ENCODE data around the gene AUP1.
A peak's percentile ranks its signal among the peaks of the same experiment; 100 is the strongest.
"Not testable (repeated sequence)": the region's sequence is repeated elsewhere in the genome, so short reads cannot be mapped to it uniquely, and the experiment has no call there.

The AUP1 gene

DNA sequence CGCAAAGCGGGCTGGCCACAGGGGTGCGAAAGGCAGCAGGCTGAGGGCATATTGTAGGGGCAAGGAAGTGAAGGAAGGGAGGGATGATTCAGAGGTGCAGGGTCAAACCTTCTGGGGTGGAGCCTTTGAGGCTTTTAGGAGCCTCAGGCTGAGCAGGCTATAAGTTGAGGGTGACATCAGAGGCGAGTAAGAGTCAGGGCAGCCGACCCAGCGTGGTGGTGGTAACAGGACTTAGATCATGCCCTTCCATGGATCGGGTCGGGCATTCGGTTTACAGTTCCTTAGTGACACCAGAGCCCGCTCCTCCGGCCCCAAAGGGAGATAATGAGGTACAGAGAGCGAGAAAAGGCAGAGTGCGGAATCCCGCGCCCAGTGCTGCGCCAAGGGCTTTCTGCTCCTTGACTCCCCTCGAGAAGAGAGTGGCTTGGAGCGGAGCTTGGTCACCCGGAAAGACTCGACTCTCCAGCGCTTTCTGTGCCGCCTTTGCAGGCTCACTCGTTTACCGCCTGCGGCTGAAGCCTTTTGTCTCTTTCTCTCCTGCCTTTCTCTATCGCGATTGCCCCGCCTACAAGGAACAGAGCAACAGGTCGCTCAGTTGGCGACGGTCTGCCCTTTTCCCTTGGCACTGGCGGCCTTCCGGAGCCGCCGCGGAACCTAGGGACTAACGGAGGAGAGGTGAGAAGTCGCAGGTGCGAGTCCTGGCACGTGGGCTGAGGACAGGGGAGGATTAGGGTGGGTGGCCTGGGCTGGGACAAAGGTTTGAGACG, 30.8 kb downstream of the AUP1 start:
- Histone ChIP-seq H3K9ac (ENCODE audit: low read length) (peak overlapping the region; percentile 58), H3K4me3 (ENCODE audit: low read length) (peak overlapping the region; percentile 71)

GRCh38 chr2:74497777-74498499, 31.6 kb downstream of the AUP1 start:
- Histone ChIP-seq H3K9me3 (ENCODE audit: control insufficient read depth, low read length) (no peaks in the 10 kb centered on the region), H3K9ac (ENCODE audit: low read length) (no peak overlapping the region), H3K4me3 (ENCODE audit: low read length) (peak overlapping the region; percentile 71), H3K4me1 (ENCODE audit: control insufficient read depth, insufficient read depth, low read length) (peaks cover 21% of the 10 kb centered on the region), H3K27me3 (replicated peaks; ENCODE audit: control insufficient read depth, insufficient read depth, low read length) (no peaks in the 10 kb centered on the region), H3K36me3 (ENCODE audit: control insufficient read depth, insufficient read depth, low read length, severe bottlenecking) (peaks cover 15% of the 10 kb centered on the region)
- no peak for DNase-seq (ENCODE audit: low read depth)

More for the DNA sequence above, 30.8 kb downstream of the AUP1 start:
- H3K4me1 ChIP-seq (ENCODE audit: control insufficient read depth, insufficient read depth, low read length) = peaks cover 26% of the 10 kb centered on the region
- no peaks in the 10 kb centered on the region for H3K9me3 ChIP-seq (ENCODE audit: control insufficient read depth, low read length)
- DNase-seq (ENCODE audit: low read depth) = peak; percentile 59
- peaks cover 8% of the 10 kb centered on the region for H3K36me3 ChIP-seq (ENCODE audit: control insufficient read depth, insufficient read depth, low read length, severe bottlenecking)
- H3K27me3 ChIP-seq (replicated peaks; ENCODE audit: control insufficient read depth, insufficient read depth, low read length) = no peaks in the 10 kb centered on the region

GRCh38 chr2:74496997-74497776, 32.3 kb downstream of the AUP1 start:
- Histone ChIP-seq H3K27me3 (replicated peaks; ENCODE audit: control insufficient read depth, insufficient read depth, low read length) (no peaks in the 10 kb centered on the region), H3K9ac (ENCODE audit: low read length) (no peak overlapping the region), H3K9me3 (ENCODE audit: control insufficient read depth, low read length) (no peaks in the 10 kb centered on the region), H3K4me3 (ENCODE audit: low read length) (peak overlapping the region; percentile 71), H3K4me1 (ENCODE audit: control insufficient read depth, insufficient read depth, low read length) (peaks cover 18% of the 10 kb centered on the region), H3K36me3 (ENCODE audit: control insufficient read depth, insufficient read depth, low read length, severe bottlenecking) (peaks cover 23% of the 10 kb centered on the region)
- no peak for DNase-seq (ENCODE audit: low read depth)

- peaks cover 18% of the 10 kb centered on the region for H3K4me1 ChIP-seq (ENCODE audit: control insufficient read depth, insufficient read depth, low read length)
- no peak overlapping the region for H3K9ac ChIP-seq (ENCODE audit: low read length)
- H3K36me3 ChIP-seq (ENCODE audit: control insufficient read depth, insufficient read depth, low read length, severe bottlenecking) = peaks cover 40% of the 10 kb centered on the region
- H3K4me3 ChIP-seq (ENCODE audit: low read length) = no peak overlapping the region
- no peaks in the 10 kb centered on the region for H3K27me3 ChIP-seq (replicated peaks; ENCODE audit: control insufficient read depth, insufficient read depth, low read length)
- DNase-seq (ENCODE audit: low read depth) = no peak
- no peaks in the 10 kb centered on the region for H3K9me3 ChIP-seq (ENCODE audit: control insufficient read depth, low read length)
These were observed 34.1 kb downstream of the AUP1 start for GRCh38 chr2:74495440-74495839.

- peaks cover 11% of the 10 kb centered on the region for H3K4me1 ChIP-seq (ENCODE audit: control insufficient read depth, insufficient read depth, low read length)
- DNase-seq (ENCODE audit: low read depth) = no peak
- H3K9me3 ChIP-seq (ENCODE audit: control insufficient read depth, low read length) = no peaks in the 10 kb centered on the region
- no peaks in the 10 kb centered on the region for H3K27me3 ChIP-seq (replicated peaks; ENCODE audit: control insufficient read depth, insufficient read depth, low read length)
- H3K4me3 ChIP-seq (ENCODE audit: low read length) = no peak overlapping the region
- H3K36me3 ChIP-seq (ENCODE audit: control insufficient read depth, insufficient read depth, low read length, severe bottlenecking) = peaks cover 46% of the 10 kb centered on the region
- no peak overlapping the region for H3K9ac ChIP-seq (ENCODE audit: low read length)
These were observed 36.0 kb downstream of the AUP1 start for GRCh38 chr2:74493546-74493945.

- H3K4me3 ChIP-seq (ENCODE audit: low read length) = no peak overlapping the region
- H3K36me3 ChIP-seq (ENCODE audit: control insufficient read depth, insufficient read depth, low read length, severe bottlenecking) = peaks cover 46% of the 10 kb centered on the region
- no peaks in the 10 kb centered on the region for H3K9me3 ChIP-seq (ENCODE audit: control insufficient read depth, low read length)
- H3K4me1 ChIP-seq (ENCODE audit: control insufficient read depth, insufficient read depth, low read length) = peaks cover 3% of the 10 kb centered on the region
- H3K9ac ChIP-seq (ENCODE audit: low read length) = no peak overlapping the region
- H3K27me3 ChIP-seq (replicated peaks; ENCODE audit: control insufficient read depth, insufficient read depth, low read length) = no peaks in the 10 kb centered on the region
- DNase-seq (ENCODE audit: low read depth) = no peak
These were observed 37.6 kb downstream of the AUP1 start for GRCh38 chr2:74491648-74492544.

- Histone ChIP-seq H3K9ac (ENCODE audit: low read length) (no peak overlapping the region), H3K27me3 (replicated peaks; ENCODE audit: control insufficient read depth, insufficient read depth, low read length) (no peaks in the 10 kb centered on the region), H3K4me3 (ENCODE audit: low read length) (no peak overlapping the region), H3K36me3 (ENCODE audit: control insufficient read depth, insufficient read depth, low read length, severe bottlenecking) (peaks cover 46% of the 10 kb centered on the region), H3K4me1 (ENCODE audit: control insufficient read depth, insufficient read depth, low read length) (peaks cover 3% of the 10 kb centered on the region), H3K9me3 (ENCODE audit: control insufficient read depth, low read length) (no peaks in the 10 kb centered on the region)
- DNase-seq (ENCODE audit: low read depth) = no peak
These were observed 39.6 kb downstream of the AUP1 start for GRCh38 chr2:74489906-74490305.

DNA sequence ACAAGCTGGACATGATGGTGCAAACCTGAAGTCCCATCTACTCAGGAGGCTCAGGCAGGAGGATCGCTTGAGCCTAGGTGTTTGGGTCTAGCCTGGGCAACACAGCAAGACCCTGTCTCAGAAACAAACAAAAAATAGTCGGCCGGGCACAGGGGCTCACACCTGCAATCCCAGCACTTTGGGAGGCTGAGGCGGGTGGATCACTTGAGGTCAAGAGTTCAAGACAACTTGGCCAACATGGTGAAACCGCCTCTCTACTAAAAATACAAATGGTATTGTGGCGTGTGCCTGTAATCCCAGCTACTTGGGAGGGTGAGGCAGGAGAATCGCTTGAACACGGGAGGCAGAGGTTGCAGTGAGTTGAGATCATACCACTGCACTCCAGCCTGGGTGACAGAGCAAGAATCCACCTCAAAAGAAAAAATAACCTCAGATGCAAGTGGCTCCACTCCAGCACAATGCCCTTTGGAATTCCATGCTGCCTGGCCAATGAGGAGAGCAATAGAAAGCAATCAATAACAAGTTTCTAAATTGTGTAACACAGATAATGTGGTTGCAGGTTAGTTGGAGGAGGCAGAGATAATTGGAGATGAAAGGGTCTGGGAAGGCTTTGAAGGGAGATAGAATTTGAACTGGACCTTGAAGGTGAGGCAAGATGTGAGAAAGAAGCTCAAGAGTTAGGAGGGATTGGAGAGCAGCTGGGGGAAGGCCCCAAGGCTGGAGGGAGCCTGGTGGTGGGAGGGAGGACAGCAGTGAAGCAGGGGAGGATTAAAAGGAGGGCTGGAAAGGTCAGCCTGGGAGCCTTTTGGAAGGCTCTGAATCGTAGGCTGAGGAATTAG, 40.6 kb downstream of the AUP1 start:
- H3K4me1 ChIP-seq (ENCODE audit: control insufficient read depth, insufficient read depth, low read length) = peaks cover 3% of the 10 kb centered on the region
- no peak for DNase-seq (ENCODE audit: low read depth)
- no peaks in the 10 kb centered on the region for H3K27me3 ChIP-seq (replicated peaks; ENCODE audit: control insufficient read depth, insufficient read depth, low read length)
- H3K9me3 ChIP-seq (ENCODE audit: control insufficient read depth, low read length) = no peaks in the 10 kb centered on the region
- peaks cover 40% of the 10 kb centered on the region for H3K36me3 ChIP-seq (ENCODE audit: control insufficient read depth, insufficient read depth, low read length, severe bottlenecking)
- no peak overlapping the region for H3K9ac ChIP-seq (ENCODE audit: low read length)
- H3K4me3 ChIP-seq (ENCODE audit: low read length) = no peak overlapping the region

DNA sequence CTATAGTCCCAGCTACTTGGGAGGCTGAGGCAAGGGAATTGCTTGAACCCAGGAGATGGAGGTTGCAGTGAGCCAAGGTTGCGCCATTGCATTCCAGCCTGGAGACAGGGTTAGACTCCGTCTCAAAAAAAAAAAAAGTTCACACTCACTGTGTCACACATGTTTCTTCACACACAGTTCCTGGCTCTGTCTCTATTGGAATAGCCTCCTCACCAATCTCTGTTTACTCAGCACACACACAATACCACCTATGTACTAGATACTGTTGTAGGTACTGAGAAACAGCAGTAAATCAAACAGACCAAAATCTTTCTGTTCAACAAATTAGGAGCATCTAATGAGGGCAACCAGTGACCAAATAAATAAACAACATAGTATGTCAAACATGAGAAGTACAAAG, 43.4 kb downstream of the AUP1 start:
- H3K9me3 ChIP-seq (ENCODE audit: control insufficient read depth, low read length) = no peaks in the 10 kb centered on the region
- H3K27me3 ChIP-seq (replicated peaks; ENCODE audit: control insufficient read depth, insufficient read depth, low read length) = no peaks in the 10 kb centered on the region
- no peak for DNase-seq (ENCODE audit: low read depth)
- H3K4me1 ChIP-seq (ENCODE audit: control insufficient read depth, insufficient read depth, low read length) = peaks cover 17% of the 10 kb centered on the region
- peaks cover 12% of the 10 kb centered on the region for H3K36me3 ChIP-seq (ENCODE audit: control insufficient read depth, insufficient read depth, low read length, severe bottlenecking)
- no peak overlapping the region for H3K9ac ChIP-seq (ENCODE audit: low read length)
- H3K4me3 ChIP-seq (ENCODE audit: low read length) = no peak overlapping the region

GRCh38 chr2:74483675-74484164, 45.8 kb downstream of the AUP1 start:
- peaks cover 23% of the 10 kb centered on the region for H3K4me1 ChIP-seq (ENCODE audit: control insufficient read depth, insufficient read depth, low read length)
- peaks cover 17% of the 10 kb centered on the region for H3K36me3 ChIP-seq (ENCODE audit: control insufficient read depth, insufficient read depth, low read length, severe bottlenecking)
- H3K4me3 ChIP-seq (ENCODE audit: low read length) = peak overlapping the region; percentile 100
- DNase-seq (ENCODE audit: low read depth); H3K9me3 ChIP-seq (ENCODE audit: control insufficient read depth, low read length); H3K27me3 ChIP-seq (replicated peaks; ENCODE audit: control insufficient read depth, insufficient read depth, low read length): not testable (repeated sequence)
- peak overlapping the region; percentile 93 for H3K9ac ChIP-seq (ENCODE audit: low read length)
